Tibial artery (tissue), 4 donors: ENCODE measurements around the gene AEBP2.

Source experiments
- DNase-seq, 2 donors: peaks; one replicate each; pipeline ENCODE4 v3.0.0-alpha.2; 2019
- H3K27ac ChIP-seq, 2 donors: fragments of 200-600 bp; sonication (generic) in 1 of 2; 1 replicate in 1 of 2; 2 replicates in 1 of 2; pipeline ENCODE4 v1.5.1; 2018 to 2019; ENCODE audit warnings: mild to moderate bottlenecking in 1 of 2
- H3K27me3 ChIP-seq, 2 donors: fragments of 200-600 bp; sonication (generic) in 1 of 2; one replicate each; pipeline versions ENCODE4 v1.5.1 to v1.6.0; 2016 to 2019
- H3K36me3 ChIP-seq, 3 donors: fragments of 200-600 bp; sonication (generic) in 2 of 3; one replicate each; pipeline ENCODE4 v1.5.1; 2016 to 2019; ENCODE audit warnings: mild to moderate bottlenecking in 2 of 3
- H3K4me1 ChIP-seq, 4 donors: fragments of 200-600 bp; sonication (generic) in 2 of 4; 1 replicate in 3 of 4; 2 replicates in 1 of 4; pipeline ENCODE4 v1.5.1; 2016 to 2019
- H3K4me3 ChIP-seq, 2 donors: fragments of 200-600 bp; sonication (generic) in 1 of 2; 1 replicate in 1 of 2; 2 replicates in 1 of 2; pipeline ENCODE4 v1.5.1; 2018 to 2019; ENCODE audit warnings: mild to moderate bottlenecking in 2 of 2
- H3K9me3 ChIP-seq, 3 donors: fragments of 200-600 bp; sonication (generic) in 1 of 3; one replicate each; pipeline ENCODE4 v1.5.1; 2016 to 2019
- CTCF ChIP-seq, 2 experiments: fragments of 200-600 bp in 1 of 2; fragments of 450-650 bp in 1 of 2; IDR thresholded peaks; one replicate each; pipeline ENCODE4 v1.5.1; 2017 to 2019; ENCODE audit warnings: antibody characterized with exemption in 2 of 2, mild to moderate bottlenecking in 1 of 2, moderate library complexity in 1 of 2
- intact Hi-C: fragments of 100-400 bp; cut with DNase I; formaldehyde crosslinking; loops from one replicate; pipeline ENCODE4 v1.15.0; 2023; ENCODE audit warnings: low total_unique reads

Gene AEBP2

DNA sequence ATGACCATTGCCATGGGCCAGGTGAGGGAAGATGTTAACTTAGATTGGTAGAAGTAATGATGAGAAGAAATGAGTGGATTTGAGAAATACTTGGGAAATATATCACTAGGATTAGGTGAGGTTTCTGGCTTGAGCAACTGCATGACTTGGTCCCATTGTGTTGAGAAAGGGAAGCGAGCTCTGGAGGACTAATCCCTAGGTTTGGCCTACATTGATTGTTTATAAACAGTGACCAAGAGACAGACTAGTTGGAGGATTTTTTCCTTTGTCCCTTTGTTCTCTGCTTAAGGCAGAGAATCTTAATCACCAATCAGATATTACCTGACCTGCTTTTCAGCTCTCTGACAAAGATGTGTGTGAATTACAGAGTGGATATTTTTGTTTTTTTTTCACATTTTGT is 100.5 kb downstream of the AEBP2 start:
- Histone ChIP-seq H3K9me3 (peaks cover 0 to 3% (median 0%) of the 10 kb centered on the region in 3 donors), H3K4me1 (peaks cover 0 to under 1% (median 0%) of the 10 kb centered on the region in 4 donors), H3K36me3 (peaks cover 0 to 10% (median 7%) of the 10 kb centered on the region in 3 donors), H3K27me3 (no peaks in the 10 kb centered on the region), H3K27ac (no peak overlapping the region), H3K4me3 (no peak overlapping the region)
- DNase-seq = no peak
- no peak for TF ChIP-seq CTCF (IDR thresholded peaks at IDR 0.05)
- intact Hi-C loops = no loop called here

DNA sequence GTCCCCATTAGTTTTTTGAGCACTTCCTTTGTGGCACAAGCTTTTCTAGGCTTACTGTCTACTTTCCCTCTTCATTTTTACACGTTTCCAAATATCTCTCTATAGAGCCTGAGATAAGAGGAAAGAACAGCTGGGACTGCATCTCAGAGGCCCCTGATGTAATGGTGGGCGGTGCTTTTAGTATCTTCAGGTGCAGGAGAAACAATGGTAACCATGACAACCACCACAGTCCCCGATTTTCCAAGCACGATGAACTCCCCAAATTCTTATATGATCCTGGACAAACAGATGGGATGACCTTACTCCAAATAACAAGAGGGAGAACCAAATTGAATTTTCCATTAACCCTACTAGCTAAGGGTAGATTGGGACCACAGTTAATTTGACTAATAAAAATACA is 103.3 kb downstream of the AEBP2 start:
- Histone ChIP-seq H3K4me3 (no peak overlapping the region), H3K27ac (no peak overlapping the region)
- intact Hi-C loops = no loop called here

GRCh38 chr12:19544353-19544752 is 105.1 kb downstream of the AEBP2 start:
- H3K27ac ChIP-seq = no peak overlapping the region
- H3K27me3 ChIP-seq = no peaks in the 10 kb centered on the region
- TF ChIP-seq CTCF (IDR thresholded peaks at IDR 0.05) = no peak
- H3K36me3 ChIP-seq = no peaks in the 10 kb centered on the region
- no peak for DNase-seq
- intact Hi-C loops = no loop called here
- peaks cover 0 to 38% (median 18%) of the 10 kb centered on the region in 4 donors for H3K4me1 ChIP-seq
- no peak overlapping the region for H3K4me3 ChIP-seq
- no peaks in the 10 kb centered on the region for H3K9me3 ChIP-seq

More for the DNA sequence above, 103.3 kb downstream of the AEBP2 start:
- no peak for DNase-seq
- Histone ChIP-seq H3K27me3 (no peaks in the 10 kb centered on the region), H3K9me3 (no peaks in the 10 kb centered on the region), H3K36me3 (no peaks in the 10 kb centered on the region), H3K4me1 (peaks cover 0 to 28% (median 15%) of the 10 kb centered on the region in 4 donors)
- TF ChIP-seq CTCF (IDR thresholded peaks at IDR 0.05) = no peak

DNA sequence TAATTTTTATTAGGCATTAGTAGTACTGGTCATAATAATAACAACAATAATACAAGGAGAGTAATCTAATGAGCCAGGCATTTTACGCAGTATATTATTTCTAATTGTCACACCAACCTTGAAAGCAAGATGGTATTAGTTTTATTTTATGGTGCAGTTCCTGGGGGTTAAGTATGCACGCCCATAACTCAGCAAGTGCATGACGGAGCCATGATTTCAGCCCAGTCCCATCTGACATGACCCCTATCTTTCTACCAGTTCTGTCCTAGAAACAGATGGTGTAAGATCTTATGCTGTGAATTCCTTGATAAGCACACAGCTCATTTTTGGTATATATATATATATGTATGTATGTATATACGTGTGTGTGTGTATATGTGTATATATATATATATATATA is 106.0 kb downstream of the AEBP2 start:
- Histone ChIP-seq H3K4me3 (no peak overlapping the region), H3K27me3 (no peaks in the 10 kb centered on the region), H3K4me1 (peaks cover 0 to 39% (median 18%) of the 10 kb centered on the region in 4 donors), H3K27ac (peak overlapping the region; percentile 73 to 77), H3K36me3 (no peaks in the 10 kb centered on the region), H3K9me3 (no peaks in the 10 kb centered on the region)
- no peak for DNase-seq
- intact Hi-C loops = no loop called here
- TF ChIP-seq CTCF (IDR thresholded peaks at IDR 0.05) = no peak

GRCh38 chr12:19546027-19546426 is 106.7 kb downstream of the AEBP2 start:
- no peak for TF ChIP-seq CTCF (IDR thresholded peaks at IDR 0.05)
- H3K27me3 ChIP-seq = no peaks in the 10 kb centered on the region
- DNase-seq = peak; percentile 70 to 73
- H3K27ac ChIP-seq = peak overlapping the region; percentile 73 to 77
- no peaks in the 10 kb centered on the region for H3K36me3 ChIP-seq
- peaks cover 0 to 45% (median 18%) of the 10 kb centered on the region in 4 donors for H3K4me1 ChIP-seq
- H3K4me3 ChIP-seq = peak overlapping the region; percentile 22 to 26
- H3K9me3 ChIP-seq = no peaks in the 10 kb centered on the region
- intact Hi-C loops = no loop called here
